HepG2 (cell line): Measurements from ENCODE around the gene VDAC1. TPM values are rescaled to one million over a fixed set of nuclear protein-coding genes. Genes with fewer than 3 reads are reported as not detected.

Experiments used
- ATAC-seq: fragments of 200-7000 bp; cut with Tn5 transposase; 3 replicates; pipeline ENCODE4 v1.9.1; 2020; ENCODE audit warnings: mild to moderate bottlenecking, moderate library complexity
- BruUV-seq: library from RNA; stranded (reverse); fragments of 400-500 nt; replicated peaks from 2 replicates; lab custom pipeline; 2021; lab: Mats Ljungman, UMichigan
- CTCF ChIA-PET: fragments of 300-600 bp; formaldehyde crosslinking; extraction: SDS; loops from one replicate; lab custom pipeline; 2021; ENCODE audit warnings: low total read pairs, inconsistent platforms, low intra/inter-chr PET ratio; lab: Yijun Ruan, JAX
- POLR2A ChIA-PET: fragments of 350-600 bp; sonication (Branson Sonifier 250); formaldehyde crosslinking; loops from one replicate; lab custom pipeline; 2020; ENCODE audit warnings: antibody characterized with exemption, inconsistent platforms; lab: Yijun Ruan, JAX
- DNase-seq: peaks from one replicate; pipeline ENCODE4 v3.0.0-alpha.2; 2015; ENCODE audit warnings: low spot score
- FAIRE-seq: peaks from 3 replicates; lab custom pipeline; 2011; peaks lifted over from hg19 to GRCh38; lab: Jason Lieb, UNC
- H2AFZ ChIP-seq: one replicate; pipeline ENCODE4 v1.6.1; 2011; ENCODE audit warnings: low read length, inconsistent platforms
- H3K27ac ChIP-seq: fragments of 300-600 bp; 3 replicates; pipeline ENCODE4 v1.8.0; 2011; ENCODE audit warnings: mixed run types, mild to moderate bottlenecking, mixed read lengths, low read length, inconsistent platforms; ENCODE audit not compliant: insufficient read depth; ENCODE audit errors: extremely low read length
- H3K27me3 ChIP-seq, 2 experiments: fragments of 200-600 bp in 1 of 2; 2 replicates in 1 of 2; 3 replicates in 1 of 2; pipeline versions ENCODE4 v1.6.0 to v1.8.0; 2011; ENCODE audit warnings: low read length in 2 of 2, mild to moderate bottlenecking in 2 of 2, moderate library complexity in 2 of 2, inconsistent platforms in 1 of 2; ENCODE audit not compliant: insufficient read depth in 2 of 2, control insufficient read depth in 1 of 2
- H3K36me3 ChIP-seq, 2 experiments: fragments of 200-600 bp in 1 of 2; replicated peaks in 1 of 2; 2 replicates in 1 of 2; 3 replicates in 1 of 2; pipeline versions ENCODE4 v1.5.1 to v1.8.0; 2011; ENCODE audit warnings: low read length in 2 of 2, inconsistent platforms in 1 of 2; ENCODE audit not compliant: insufficient read depth in 2 of 2, control insufficient read depth in 1 of 2
- H3K4me1 ChIP-seq: 2 replicates; pipeline ENCODE4 v1.5.1; 2012; ENCODE audit warnings: low read length, inconsistent platforms; ENCODE audit not compliant: insufficient read depth
- H3K4me2 ChIP-seq: 2 replicates; pipeline ENCODE4 v1.6.0; 2011; ENCODE audit warnings: low read depth, low read length, inconsistent platforms
- H3K4me3 ChIP-seq, 3 experiments: fragments of 200-600 bp in 1 of 3; sonication (generic), shearing (Covaris generic) in 1 of 3; replicated peaks in 1 of 3; 2 replicates each; pipeline ENCODE4 v1.5.1; 2011 to 2016; ENCODE audit warnings: low read length in 3 of 3, inconsistent platforms in 2 of 3, low read depth in 2 of 3, mild to moderate bottlenecking in 2 of 3, control low read depth in 1 of 3, mixed read lengths in 1 of 3; ENCODE audit not compliant: insufficient read depth in 1 of 3
- H3K79me2 ChIP-seq: one replicate; pipeline ENCODE4 v1.6.1; 2011; ENCODE audit warnings: low read length, inconsistent platforms; ENCODE audit not compliant: insufficient read depth
- H3K9ac ChIP-seq: 2 replicates; pipeline ENCODE4 v1.6.0; 2011; ENCODE audit warnings: mild to moderate bottlenecking, low read depth, low read length, inconsistent platforms; ENCODE audit not compliant: insufficient read depth
- H3K9me3 ChIP-seq: 2 replicates; pipeline ENCODE4 v1.5.1; 2012; ENCODE audit warnings: mild to moderate bottlenecking, low read length
- H4K20me1 ChIP-seq: 2 replicates; pipeline ENCODE4 v1.6.0; 2011; ENCODE audit warnings: inconsistent platforms, mild to moderate bottlenecking, low read length, moderate library complexity; ENCODE audit not compliant: insufficient read depth
- ARID2 ChIP-seq: sonication (generic); formaldehyde crosslinking; IDR thresholded peaks from 2 replicates; pipeline ENCODE4 v1.8.1; 2022; ENCODE audit warnings: mild to moderate bottlenecking, missing genetic modification reagents, borderline replicate concordance
- CBX1 ChIP-seq: IDR thresholded peaks from one replicate; pipeline ENCODE4 v1.6.1; 2016; ENCODE audit warnings: antibody characterized with exemption, low read depth
- CHD4 ChIP-seq: fragments of 200-600 bp; sonication (generic); IDR thresholded peaks from 2 replicates; pipeline ENCODE4 v1.7.0; 2017; ENCODE audit warnings: mild to moderate bottlenecking, low read length, borderline replicate concordance
- KDM5B ChIP-seq: sonication (generic); formaldehyde crosslinking; IDR thresholded peaks from 2 replicates; pipeline ENCODE4 v1.4.0; 2020; ENCODE audit warnings: missing genetic modification reagents, mild to moderate bottlenecking, borderline replicate concordance
- MBNL3 ChIP-seq: fragments of 250-450 bp; sonication (Bioruptor Pico); conservative IDR thresholded peaks from 2 replicates; pipeline ENCODE4 v1.8.0; 2022; ENCODE audit warnings: mild to moderate bottlenecking, inconsistent platforms
- MED13 ChIP-seq: sonication (generic); formaldehyde crosslinking; IDR thresholded peaks from 2 replicates; pipeline ENCODE4 v1.5.0; 2020; ENCODE audit warnings: missing genetic modification reagents
- PAWR ChIP-seq: sonication (generic); formaldehyde crosslinking; IDR thresholded peaks from 2 replicates; pipeline ENCODE4 v1.4.0; 2020; ENCODE audit warnings: missing genetic modification reagents, mild to moderate bottlenecking, borderline replicate concordance
- RARA ChIP-seq: IDR thresholded peaks from 2 replicates; pipeline ENCODE4 v1.6.1; 2016; ENCODE audit warnings: missing genetic modification reagents, missing compliant biosample characterization
- SNAPC2 ChIP-seq: sonication (generic); formaldehyde crosslinking; IDR thresholded peaks from 2 replicates; pipeline ENCODE4 v1.8.1; 2022; ENCODE audit warnings: mild to moderate bottlenecking, missing genetic modification reagents
- SP4 ChIP-seq: sonication (generic); formaldehyde crosslinking; IDR thresholded peaks from 2 replicates; pipeline ENCODE4 v1.8.1; 2023; ENCODE audit warnings: mild to moderate bottlenecking, missing genetic modification reagents
- SPEN ChIP-seq: sonication (generic); formaldehyde crosslinking; IDR thresholded peaks from 2 replicates; pipeline ENCODE4 v1.5.1; 2020; ENCODE audit warnings: low read depth, mild to moderate bottlenecking, missing genetic modification reagents
- TGIF2 ChIP-seq: IDR thresholded peaks from 2 replicates; pipeline ENCODE4 v1.6.1; 2016; ENCODE audit warnings: control low read depth, missing compliant biosample characterization
- ZNF572 ChIP-seq: sonication (generic); formaldehyde crosslinking; IDR thresholded peaks from 2 replicates; pipeline ENCODE4 v1.5.1; 2020; ENCODE audit warnings: mild to moderate bottlenecking, missing genetic modification reagents
- ZNF619 ChIP-seq: sonication (generic); formaldehyde crosslinking; IDR thresholded peaks from 2 replicates; pipeline ENCODE4 v1.4.0; 2020; ENCODE audit warnings: mild to moderate bottlenecking, missing genetic modification reagents
- WGBS: methylation state at CpG from one replicate; pipeline ENCODE4 v1.1.6; 2017; ENCODE audit warnings: low lambda C conversion rate; 5-methylcytosine and 5-hydroxymethylcytosine counted together
- in situ Hi-C: cut with HindIII; loops from 2 replicates; pipeline ENCODE4 v1.10.0; 2017; ENCODE audit warnings: low pct_unique_long_range_greater_than_20kb; ENCODE audit not compliant: extremely low pct_ligation_motif_present
- intact Hi-C: fragments of 100-400 bp; cut with micrococcal nuclease; formaldehyde crosslinking; loops from one replicate; pipeline ENCODE4 v1.10.0; 2022; ENCODE audit not compliant: unreplicated experiment
- polyA plus RNA-seq, 8 experiments: library from polyadenylated mRNA; depleted of rRNA in 3 of 8; stranded (reverse) in 7 of 8; unstranded in 1 of 8; fragments of >200 nt; fragmentation: Illumina TruSeq in 4 of 8; extraction: Trizol in 4 of 8; gene quantifications; 2 replicates each; pipeline versions ENCODE4 v1.2.1 to v1.2.3, GENCODE V29; 2011 to 2016; ENCODE audit warnings: low read depth in 4 of 8, missing spikeins in 1 of 8, mixed read lengths in 1 of 8; ENCODE audit not compliant: insufficient read depth in 1 of 8
- total RNA-seq, 5 experiments: library from RNA; depleted of rRNA; stranded (reverse); fragments of >200 nt; fragmentation: Illumina TruSeq; extraction: Trizol; gene quantifications; 2 replicates each; pipeline ENCODE4 v1.2.3, GENCODE V29; 2016; ENCODE audit warnings: low read depth in 1 of 5
- TF ChIP-seq, protein P1 (sequence below): IDR thresholded peaks from 2 replicates; pipeline ENCODE4 v1.6.1; 2016; ENCODE audit warnings: missing compliant biosample characterization, missing genetic modification reagents, borderline replicate concordance
- TF ChIP-seq, protein P2 (sequence below): sonication (generic); formaldehyde crosslinking; IDR thresholded peaks from 2 replicates; pipeline ENCODE4 v1.8.1; 2023; ENCODE audit warnings: missing genetic modification reagents, mild to moderate bottlenecking, borderline replicate concordance

Gene VDAC1
- total and polyA plus RNA-seq, 2 of the 13 experiments (the other 11 are each of a cell fraction or from before 2014, with no cell fraction given): 112 to 380 TPM

DNA sequence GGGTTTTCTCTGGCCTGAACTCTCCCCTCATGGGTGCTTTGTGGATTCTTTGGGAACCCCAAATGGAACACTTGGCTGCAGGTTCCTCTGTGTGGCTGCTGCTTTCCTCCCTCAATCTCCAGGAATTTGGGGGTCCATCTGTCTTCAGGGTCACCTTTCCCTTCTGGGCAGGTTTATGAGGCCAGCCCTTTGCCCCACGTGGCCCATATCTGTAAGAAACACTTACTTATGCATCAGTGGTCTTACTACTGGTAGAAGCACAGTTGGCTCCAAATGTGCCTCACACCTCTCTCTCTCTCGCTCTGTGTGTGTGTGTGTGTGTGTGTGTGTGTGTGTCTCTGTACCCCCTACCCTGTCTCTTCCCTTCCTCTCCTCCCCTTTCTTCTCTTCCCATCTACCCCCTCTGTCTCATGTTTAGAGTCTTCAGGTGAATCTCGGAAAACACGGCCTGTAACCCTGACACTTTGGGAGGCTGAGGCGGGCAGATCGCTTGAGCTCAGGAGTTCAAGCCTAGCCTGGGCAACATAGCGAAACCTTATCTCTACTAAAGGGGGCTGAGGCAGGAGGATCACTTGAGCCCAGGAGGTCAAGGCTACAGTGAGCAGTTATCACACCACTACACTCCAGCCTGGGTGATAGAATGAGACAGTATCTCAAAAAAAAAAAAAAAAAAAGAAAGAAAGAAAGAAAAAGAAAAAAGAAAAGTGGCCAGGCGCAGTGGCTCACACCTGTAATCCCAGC, 63.1 kb downstream of the VDAC1 start:
- Histone ChIP-seq H3K4me1 (peaks cover 22% of the 10 kb centered on the region), H3K9ac (no peak overlapping the region), H3K4me3 (no peak overlapping the region), H4K20me1 (no peaks in the 10 kb centered on the region), H3K27me3 (peaks cover under 1 to 1% of the 10 kb centered on the region in 2 experiments; a peak in 2 of 5 replicates), H3K27ac (no peak overlapping the region), H2AFZ (no peak overlapping the region), H3K79me2 (no peaks in the 10 kb centered on the region), H3K4me2 (no peak overlapping the region), H3K36me3 (no peaks in the 10 kb centered on the region), H3K9me3 (no peaks in the 10 kb centered on the region)
- ATAC-seq (no peak), FAIRE-seq (no peak), DNase-seq (no peak)
- intact Hi-C loops: loop anchor here (10.0 kb wide), 2 partner anchors 187 to 387 kb away; no protein-coding TSS in a partner anchor
- ChIA-PET CTCF (no interaction called here), POLR2A (no interaction called here)
- no TSS peak for BruUV-seq
- 57% methylated on average over 8 of the region's 8 CpGs for WGBS
- TF ChIP-seq ARID2 (CRISPR knock-in tag): no peak
- no peak for TF ChIP-seq PAWR (CRISPR knock-in tag)
- no peak for TF ChIP-seq CHD4
- TF ChIP-seq MBNL3 (CRISPR knock-in tag): no peak
- in situ Hi-C loops: loop anchor here (10.0 kb wide), 1 partner anchor 517 kb away; no protein-coding TSS in a partner anchor

DNA sequence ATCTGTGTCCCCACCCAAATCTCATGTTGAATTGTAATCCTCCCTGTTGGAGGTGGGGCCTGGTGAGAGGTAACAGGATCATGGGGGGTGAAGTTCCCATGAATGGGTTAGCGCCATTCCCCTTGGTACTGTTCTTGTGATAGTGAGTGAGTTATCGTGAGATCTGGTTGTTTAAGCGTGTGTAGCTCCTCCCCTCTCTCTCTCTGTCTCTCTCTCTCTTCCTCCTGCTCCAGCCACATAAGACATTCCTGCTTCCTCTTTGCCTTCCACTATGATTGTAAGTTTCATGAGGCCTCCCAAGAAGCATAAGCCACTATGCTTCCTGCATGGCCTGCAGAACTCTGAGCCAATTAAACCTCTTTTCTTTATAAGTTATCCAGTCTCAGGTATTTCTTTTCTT, 65.1 kb downstream of the VDAC1 start:
- peaks cover 20% of the 10 kb centered on the region for H3K4me1 ChIP-seq
- BruUV-seq: no TSS peak
- intact Hi-C loops (loop anchor here (10.0 kb wide), 2 partner anchors 185 to 385 kb away; no protein-coding TSS in a partner anchor), in situ Hi-C loops (loop anchor here (10.0 kb wide), 1 partner anchor 515 kb away; no protein-coding TSS in a partner anchor)
- H3K79me2 ChIP-seq: no peaks in the 10 kb centered on the region
- no peak overlapping the region for H3K27ac ChIP-seq
- H3K4me3 ChIP-seq: no peak overlapping the region
- H4K20me1 ChIP-seq: no peaks in the 10 kb centered on the region
- H3K27me3 ChIP-seq: peaks cover 1 to 2% of the 10 kb centered on the region in 2 experiments; a peak in 2 of 5 replicates
- no peak for DNase-seq
- H3K4me2 ChIP-seq: no peak overlapping the region
- H3K9me3 ChIP-seq: no peaks in the 10 kb centered on the region
- H3K36me3 ChIP-seq: no peaks in the 10 kb centered on the region
- H3K9ac ChIP-seq: no peak overlapping the region
- FAIRE-seq: no peak
- H2AFZ ChIP-seq: no peak overlapping the region
- TF ChIP-seq ZNF572 (CRISPR knock-in tag) (no peak), SNAPC2 (CRISPR knock-in tag) (no peak), TGIF2 (CRISPR knock-in tag) (no peak), SPEN (CRISPR knock-in tag) (no peak), RARA (CRISPR knock-in tag) (no peak), SP4 (no peak), ZNF619 (CRISPR knock-in tag) (no peak), MED13 (CRISPR knock-in tag) (no peak), KDM5B (CRISPR knock-in tag) (no peak), CBX1 (no peak)
- TF ChIP-seq, protein P1, sequence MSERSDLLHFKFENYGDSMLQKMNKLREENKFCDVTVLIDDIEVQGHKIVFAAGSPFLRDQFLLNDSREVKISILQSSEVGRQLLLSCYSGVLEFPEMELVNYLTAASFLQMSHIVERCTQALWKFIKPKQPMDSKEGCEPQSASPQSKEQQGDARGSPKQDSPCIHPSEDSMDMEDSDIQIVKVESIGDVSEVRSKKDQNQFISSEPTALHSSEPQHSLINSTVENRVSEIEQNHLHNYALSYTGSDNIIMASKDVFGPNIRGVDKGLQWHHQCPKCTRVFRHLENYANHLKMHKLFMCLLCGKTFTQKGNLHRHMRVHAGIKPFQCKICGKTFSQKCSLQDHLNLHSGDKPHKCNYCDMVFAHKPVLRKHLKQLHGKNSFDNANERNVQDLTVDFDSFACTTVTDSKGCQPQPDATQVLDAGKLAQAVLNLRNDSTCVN (CRISPR knock-in tag): no peak
- TF ChIP-seq, protein P2, sequence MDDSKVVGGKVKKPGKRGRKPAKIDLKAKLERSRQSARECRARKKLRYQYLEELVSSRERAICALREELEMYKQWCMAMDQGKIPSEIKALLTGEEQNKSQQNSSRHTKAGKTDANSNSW: no peak
- WGBS: 88% methylated on average over 3 of the region's 3 CpGs
- POLR2A ChIA-PET: no interaction called here
- CTCF ChIA-PET: no interaction called here
- no peak for ATAC-seq
